Body of pancreas (tissue), 4 donors: ENCODE measurements around the gene TDRD9.

ENCODE experiments used
- POLR2A ChIP-seq, 3 donors: fragments of 450-650 bp; IDR thresholded peaks; one replicate each; pipeline ENCODE4 v1.6.1; 2016; ENCODE audit warnings: antibody characterized with exemption in 3 of 3, mild to moderate bottlenecking in 2 of 3
- TF ChIP-seq, protein P1 (sequence below), 7 experiments: fragments of 450-650 bp in 4 of 7; fragments of 200-600 bp in 3 of 7; sonication (generic) in 3 of 7; IDR thresholded peaks; one replicate each; pipeline ENCODE4 v1.5.1; 2016 to 2019; ENCODE audit warnings: antibody characterized with exemption in 7 of 7

DNA sequence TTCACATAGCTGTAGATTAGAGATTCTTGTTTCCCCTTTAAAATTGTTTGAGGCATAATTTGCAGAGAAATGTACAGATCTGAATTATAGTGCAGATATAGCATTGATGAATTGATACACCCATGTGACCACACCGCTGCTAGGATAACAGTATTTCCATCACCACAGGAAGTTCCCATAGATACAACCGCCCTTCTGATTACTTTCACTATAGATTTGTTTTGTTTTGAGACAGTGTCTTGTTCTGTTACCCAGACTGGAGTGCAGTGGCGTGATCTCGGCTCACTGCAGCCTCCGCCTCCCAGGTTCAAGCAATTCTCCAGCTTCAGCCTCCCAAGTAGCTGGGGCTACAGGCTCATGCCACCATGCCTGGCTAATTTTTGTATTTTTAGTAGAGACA is 148.5 kb downstream of the TDRD9 start:
- TF ChIP-seq, protein P1, sequence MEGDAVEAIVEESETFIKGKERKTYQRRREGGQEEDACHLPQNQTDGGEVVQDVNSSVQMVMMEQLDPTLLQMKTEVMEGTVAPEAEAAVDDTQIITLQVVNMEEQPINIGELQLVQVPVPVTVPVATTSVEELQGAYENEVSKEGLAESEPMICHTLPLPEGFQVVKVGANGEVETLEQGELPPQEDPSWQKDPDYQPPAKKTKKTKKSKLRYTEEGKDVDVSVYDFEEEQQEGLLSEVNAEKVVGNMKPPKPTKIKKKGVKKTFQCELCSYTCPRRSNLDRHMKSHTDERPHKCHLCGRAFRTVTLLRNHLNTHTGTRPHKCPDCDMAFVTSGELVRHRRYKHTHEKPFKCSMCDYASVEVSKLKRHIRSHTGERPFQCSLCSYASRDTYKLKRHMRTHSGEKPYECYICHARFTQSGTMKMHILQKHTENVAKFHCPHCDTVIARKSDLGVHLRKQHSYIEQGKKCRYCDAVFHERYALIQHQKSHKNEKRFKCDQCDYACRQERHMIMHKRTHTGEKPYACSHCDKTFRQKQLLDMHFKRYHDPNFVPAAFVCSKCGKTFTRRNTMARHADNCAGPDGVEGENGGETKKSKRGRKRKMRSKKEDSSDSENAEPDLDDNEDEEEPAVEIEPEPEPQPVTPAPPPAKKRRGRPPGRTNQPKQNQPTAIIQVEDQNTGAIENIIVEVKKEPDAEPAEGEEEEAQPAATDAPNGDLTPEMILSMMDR (IDR thresholded peaks at IDR 0.05) = no peak
- no peak for TF ChIP-seq POLR2A (IDR thresholded peaks at IDR 0.05)
